Measurements from ENCODE around the gene SCRT2. TPM values are rescaled to one million over a fixed set of nuclear protein-coding genes. Genes with fewer than 3 reads are reported as not detected.

The SCRT2 gene
- total and polyA plus RNA-seq, 2 donors (not counting 3 experiments of a cell fraction or from before 2014, with no cell fraction given), result not detected

DNA sequence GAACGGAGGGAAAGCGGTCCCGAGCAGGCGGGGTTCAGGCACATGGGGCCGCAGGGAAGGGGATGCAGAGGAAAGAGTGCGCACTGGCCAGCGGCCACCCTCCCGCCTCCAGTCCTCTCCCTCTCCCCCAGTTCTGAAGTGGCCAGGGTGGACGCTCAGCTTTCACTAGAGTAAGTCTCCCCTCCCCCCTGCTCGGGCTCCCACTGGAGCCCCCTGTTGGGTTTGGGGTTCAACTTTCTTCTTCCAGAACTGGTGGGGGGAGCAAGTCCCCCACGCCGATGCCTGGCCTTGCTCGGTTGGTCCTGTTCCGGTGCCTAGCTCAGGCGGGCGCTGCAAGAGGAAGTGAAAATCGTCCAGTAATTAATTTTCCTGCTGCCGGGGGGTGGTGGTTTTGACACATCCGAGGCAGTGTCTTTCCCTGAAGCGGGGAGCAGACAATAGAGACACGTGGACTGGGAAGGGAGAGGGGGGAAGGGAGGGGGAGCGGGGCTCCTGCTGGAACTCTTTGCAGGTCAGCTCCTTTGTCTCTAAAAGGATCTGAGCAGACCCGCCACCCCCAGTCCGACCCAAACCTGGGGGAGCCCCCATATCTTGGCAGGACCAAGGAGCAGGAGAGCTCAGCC, 824 bp upstream of the SCRT2 start:
- Histone ChIP-seq H3K79me2 (ENCODE audit: control insufficient read depth, insufficient read depth, low read length) (no peaks in the 10 kb centered on the region), H3K9me3 (replicated peaks; ENCODE audit: control insufficient read depth, insufficient read depth, low read length) (no peaks in the 10 kb centered on the region), H3K9me1 (replicated peaks; ENCODE audit: control insufficient read depth, extremely low read depth, insufficient read depth, low read length) (no peaks in the 10 kb centered on the region), H3K4me1 (ENCODE audit: control insufficient read depth, extremely low read depth, insufficient read depth, low read length) (no peaks in the 10 kb centered on the region), H3K9ac (replicated peaks; ENCODE audit: extremely low read depth, insufficient read depth, low read length) (no peak overlapping the region), H3K27me3 (ENCODE audit: control insufficient read depth in 2 of 2, insufficient read depth in 2 of 2, low read length in 2 of 2) (peaks cover 37 to 46% of the 10 kb centered on the region in 2 experiments), H3K27ac (ENCODE audit: insufficient read depth, low read depth, low read length) (no peak overlapping the region), H2AFZ (ENCODE audit: low read depth, low read length) (no peak overlapping the region), H3K36me3 (ENCODE audit: control insufficient read depth in 2 of 2, extremely low read depth in 1 of 2, insufficient read depth in 2 of 2, low read length in 2 of 2) (no peaks in the 10 kb centered on the region), H3K4me3 (replicated peaks in 1 of 3; ENCODE audit: insufficient read depth in 1 of 3, low read depth in 1 of 3, low read length in 3 of 3) (no peak overlapping the region), H3K4me2 (ENCODE audit: insufficient read depth, low read length) (no peak overlapping the region), H4K20me1 (replicated peaks; ENCODE audit: control insufficient read depth, extremely low read depth, insufficient read depth, low read length) (no peaks in the 10 kb centered on the region)
- CTCF ChIA-PET, result interaction anchor here (1.9 kb wide), 1 partner anchor 9 kb away, joined by 9 read pairs; no protein-coding TSS in a partner anchor
- intact Hi-C loops (cut with micrococcal nuclease), result no loop called here
- no peak for FAIRE-seq
- TF ChIP-seq, protein P1, sequence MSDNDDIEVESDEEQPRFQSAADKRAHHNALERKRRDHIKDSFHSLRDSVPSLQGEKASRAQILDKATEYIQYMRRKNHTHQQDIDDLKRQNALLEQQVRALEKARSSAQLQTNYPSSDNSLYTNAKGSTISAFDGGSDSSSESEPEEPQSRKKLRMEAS (IDR thresholded peaks at IDR 0.05; ENCODE audit: insufficient read depth, insufficient read length), result no peak
- TF ChIP-seq FOS (IDR thresholded peaks at IDR 0.05; ENCODE audit: borderline replicate concordance, insufficient read depth, low read length) (no peak), POLR2AphosphoS5 (IDR thresholded peaks at IDR 0.05; ENCODE audit: insufficient read depth, low read depth, low read length) (no peak), JUN (IDR thresholded peaks at IDR 0.05; ENCODE audit: borderline replicate concordance, insufficient read depth, insufficient read length, low read depth) (no peak), GATA2 (IDR thresholded peaks at IDR 0.05; ENCODE audit: insufficient read depth, insufficient read length, low read depth, low read length) (no peak), MYC (IDR thresholded peaks at IDR 0.05; ENCODE audit: low read depth, low read length) (no peak)
- TF ChIP-seq, protein P2, sequence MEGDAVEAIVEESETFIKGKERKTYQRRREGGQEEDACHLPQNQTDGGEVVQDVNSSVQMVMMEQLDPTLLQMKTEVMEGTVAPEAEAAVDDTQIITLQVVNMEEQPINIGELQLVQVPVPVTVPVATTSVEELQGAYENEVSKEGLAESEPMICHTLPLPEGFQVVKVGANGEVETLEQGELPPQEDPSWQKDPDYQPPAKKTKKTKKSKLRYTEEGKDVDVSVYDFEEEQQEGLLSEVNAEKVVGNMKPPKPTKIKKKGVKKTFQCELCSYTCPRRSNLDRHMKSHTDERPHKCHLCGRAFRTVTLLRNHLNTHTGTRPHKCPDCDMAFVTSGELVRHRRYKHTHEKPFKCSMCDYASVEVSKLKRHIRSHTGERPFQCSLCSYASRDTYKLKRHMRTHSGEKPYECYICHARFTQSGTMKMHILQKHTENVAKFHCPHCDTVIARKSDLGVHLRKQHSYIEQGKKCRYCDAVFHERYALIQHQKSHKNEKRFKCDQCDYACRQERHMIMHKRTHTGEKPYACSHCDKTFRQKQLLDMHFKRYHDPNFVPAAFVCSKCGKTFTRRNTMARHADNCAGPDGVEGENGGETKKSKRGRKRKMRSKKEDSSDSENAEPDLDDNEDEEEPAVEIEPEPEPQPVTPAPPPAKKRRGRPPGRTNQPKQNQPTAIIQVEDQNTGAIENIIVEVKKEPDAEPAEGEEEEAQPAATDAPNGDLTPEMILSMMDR (IDR thresholded peaks at IDR 0.05; ENCODE audit: extremely low read depth in 1 of 2, insufficient read depth in 1 of 2, low read depth in 1 of 2, low read length in 2 of 2), result no peak
- dilution Hi-C loops (cut with MboI; ENCODE audit: extremely low pct_ligation_motif_present, low sequenced_read_pairs), result no loop called here
- POLR2A ChIA-PET, result no interaction called here
- no peak for DNase-seq (ENCODE audit: low read depth, low spot score)
- no TSS peak for BruUV-seq (replicated peaks)

All from endothelial cell of umbilical vein (primary cell).